ENCODE results near the gene HIVEP2. TPM values are rescaled to one million over a fixed set of nuclear protein-coding genes. Genes with fewer than 3 reads are reported as not detected.
A peak's percentile ranks its signal among the peaks of the same experiment; 100 is the strongest.

The HIVEP2 gene
- total RNA-seq, 2 donors from 2014 or later: 25.8 to 30.8 TPM

GRCh38 chr6:142942238-142942637 lies 2.7 kb downstream of the HIVEP2 start:
- Mint-ChIP-seq H3K27ac (peak overlapping the region; percentile 100), H3K4me1 (ENCODE audit: low read depth) (peaks cover 65% of the 10 kb centered on the region), H3K36me3 (ENCODE audit: insufficient read depth in 2 of 2) (peaks cover 5 to 8% of the 10 kb centered on the region in 2 donors), H3K4me3 (peak overlapping the region; percentile 94 to 98), H3K9me3 (no peaks in the 10 kb centered on the region), H3K27me3 (ENCODE audit: low read depth) (no peaks in the 10 kb centered on the region)
- DNase-seq: no peak
- ATAC-seq (replicated peaks in 1 of 2): no peak

- H3K4me1 Mint-ChIP-seq (ENCODE audit: low read depth): peaks cover 70% of the 10 kb centered on the region
- peak overlapping the region; percentile 94 to 98 for H3K4me3 Mint-ChIP-seq
- DNase-seq (no peak), ATAC-seq (replicated peaks in 1 of 2) (no peak)
- no peaks in the 10 kb centered on the region for H3K9me3 Mint-ChIP-seq
- H3K36me3 Mint-ChIP-seq (ENCODE audit: insufficient read depth in 2 of 2): peaks cover 5 to 11% of the 10 kb centered on the region in 2 donors
- no peaks in the 10 kb centered on the region for H3K27me3 Mint-ChIP-seq (ENCODE audit: low read depth)
- peak overlapping the region; percentile 100 for H3K27ac Mint-ChIP-seq
Observed at GRCh38 chr6:142941018-142941417, 4.0 kb downstream of the HIVEP2 start.

DNA sequence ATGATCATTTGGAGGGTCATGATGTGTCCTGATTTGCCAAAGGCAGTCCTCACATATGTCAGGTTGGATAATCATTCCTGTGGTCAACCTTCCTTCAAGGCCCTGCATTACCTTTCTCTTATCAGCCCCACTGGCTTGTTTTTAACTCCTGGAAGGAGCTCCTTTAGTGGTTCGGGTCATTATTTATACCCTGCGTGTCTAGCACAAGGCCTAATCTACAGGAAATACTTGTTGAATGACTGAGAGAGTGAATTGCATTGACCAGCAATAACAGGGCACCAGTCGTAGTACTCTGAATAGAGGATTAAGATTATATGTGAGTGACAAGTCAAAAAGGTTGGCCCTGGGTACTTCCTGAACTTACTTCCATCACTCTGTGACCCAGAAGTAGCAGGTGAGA lies 4.5 kb downstream of the HIVEP2 start:
- H3K36me3 Mint-ChIP-seq (ENCODE audit: insufficient read depth in 2 of 2): peaks cover 5 to 11% of the 10 kb centered on the region in 2 donors
- peaks cover 75% of the 10 kb centered on the region for H3K4me1 Mint-ChIP-seq (ENCODE audit: low read depth)
- DNase-seq (no peak), ATAC-seq (replicated peaks in 1 of 2) (no peak)
- peak overlapping the region; percentile 94 to 98 for H3K4me3 Mint-ChIP-seq
- H3K27ac Mint-ChIP-seq: peak overlapping the region; percentile 100
- no peaks in the 10 kb centered on the region for H3K9me3 Mint-ChIP-seq
- no peaks in the 10 kb centered on the region for H3K27me3 Mint-ChIP-seq (ENCODE audit: low read depth)

DNA sequence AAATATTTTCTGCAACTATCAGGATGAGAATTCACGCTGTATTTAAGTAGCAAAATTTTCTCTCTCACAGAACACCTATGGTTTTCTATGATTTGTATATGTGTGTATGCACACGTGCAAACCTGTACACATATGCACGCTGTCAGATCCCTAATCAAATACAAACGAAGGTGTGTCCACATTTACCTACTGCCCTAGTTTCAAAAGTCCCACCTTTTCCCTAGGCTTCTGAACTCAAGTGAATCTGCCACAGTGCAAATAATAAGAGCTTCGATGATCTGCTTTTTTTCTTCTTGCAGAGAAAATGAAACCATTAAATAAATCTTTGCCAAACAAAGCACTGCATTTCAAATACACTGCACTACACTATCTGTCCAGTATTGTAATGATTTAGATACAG lies 6.5 kb downstream of the HIVEP2 start:
- peak overlapping the region; percentile 55 to 81 for H3K4me3 Mint-ChIP-seq
- ATAC-seq (replicated peaks in 1 of 2) (no peak), DNase-seq (no peak)
- H3K27me3 Mint-ChIP-seq (ENCODE audit: low read depth): no peaks in the 10 kb centered on the region
- peaks cover 89% of the 10 kb centered on the region for H3K4me1 Mint-ChIP-seq (ENCODE audit: low read depth)
- no peaks in the 10 kb centered on the region for H3K9me3 Mint-ChIP-seq
- H3K27ac Mint-ChIP-seq: peak overlapping the region; percentile 88
- peaks cover 2 to 11% of the 10 kb centered on the region in 2 donors for H3K36me3 Mint-ChIP-seq (ENCODE audit: insufficient read depth in 2 of 2)

DNA sequence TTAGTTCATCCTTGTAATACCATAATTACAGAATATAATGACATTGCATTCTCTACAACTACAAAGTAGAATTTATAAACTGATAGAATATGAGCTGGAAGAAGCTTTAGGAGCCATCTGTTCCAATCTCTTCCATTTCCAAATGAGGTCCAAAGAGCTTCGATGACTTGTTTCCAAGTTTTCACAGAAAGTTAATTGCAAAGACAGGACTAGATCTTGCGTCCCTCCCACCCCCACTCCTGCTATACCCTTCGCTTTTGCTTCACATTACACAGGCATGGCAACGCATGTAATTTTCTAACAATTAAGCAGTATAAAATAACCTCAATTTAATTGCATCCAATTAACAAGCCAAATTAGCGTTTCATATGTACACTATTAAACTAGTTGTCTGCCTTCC lies 7.0 kb downstream of the HIVEP2 start:
- Mint-ChIP-seq H3K9me3 (no peaks in the 10 kb centered on the region), H3K36me3 (ENCODE audit: insufficient read depth in 2 of 2) (peaks cover 2 to 10% of the 10 kb centered on the region in 2 donors), H3K4me1 (ENCODE audit: low read depth) (peaks cover 89% of the 10 kb centered on the region), H3K4me3 (peak overlapping the region; percentile 55 to 81), H3K27me3 (ENCODE audit: low read depth) (no peaks in the 10 kb centered on the region), H3K27ac (peak overlapping the region; percentile 88)
- DNase-seq (no peak), ATAC-seq (replicated peaks in 1 of 2) (no peak)

GRCh38 chr6:142935553-142936517 lies 9.1 kb downstream of the HIVEP2 start:
- Mint-ChIP-seq H3K27ac (peak overlapping the region; percentile 83), H3K9me3 (no peaks in the 10 kb centered on the region), H3K4me3 (peak overlapping the region; percentile 78 to 88), H3K4me1 (ENCODE audit: low read depth) (peaks cover 87% of the 10 kb centered on the region), H3K36me3 (ENCODE audit: insufficient read depth in 2 of 2) (peaks cover 2 to 8% of the 10 kb centered on the region in 2 donors), H3K27me3 (ENCODE audit: low read depth) (no peaks in the 10 kb centered on the region)
- ATAC-seq (replicated peaks in 1 of 2) (peak; percentile 53 to 54), DNase-seq (peak; percentile 35 to 40)

DNA sequence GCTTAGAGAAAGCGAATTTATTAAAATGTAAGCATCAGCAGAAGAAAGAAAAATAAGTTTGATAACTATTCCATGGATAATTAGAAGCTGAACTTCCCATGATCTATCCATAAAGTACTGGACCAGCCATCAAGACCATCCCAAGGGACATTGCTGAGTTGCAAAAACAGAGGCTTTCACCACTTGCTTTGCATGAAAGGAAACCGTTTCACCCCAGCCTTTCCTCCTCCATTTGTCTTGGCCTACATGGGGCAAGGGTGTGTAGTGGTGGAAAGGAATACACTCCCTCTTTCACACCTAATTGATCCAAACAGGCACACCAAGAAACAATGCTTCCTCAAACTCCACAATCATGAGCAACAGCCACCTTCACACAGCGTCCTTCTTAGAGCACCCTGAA lies 10.4 kb downstream of the HIVEP2 start:
- peaks cover 2 to 8% of the 10 kb centered on the region in 2 donors for H3K36me3 Mint-ChIP-seq (ENCODE audit: insufficient read depth in 2 of 2)
- peak overlapping the region; percentile 72 for H3K27ac Mint-ChIP-seq
- H3K9me3 Mint-ChIP-seq: no peaks in the 10 kb centered on the region
- DNase-seq: no peak
- ATAC-seq (replicated peaks in 1 of 2): no peak
- peaks cover 89% of the 10 kb centered on the region for H3K4me1 Mint-ChIP-seq (ENCODE audit: low read depth)
- H3K4me3 Mint-ChIP-seq: peak overlapping the region; percentile 78 to 88
- H3K27me3 Mint-ChIP-seq (ENCODE audit: low read depth): no peaks in the 10 kb centered on the region

DNA sequence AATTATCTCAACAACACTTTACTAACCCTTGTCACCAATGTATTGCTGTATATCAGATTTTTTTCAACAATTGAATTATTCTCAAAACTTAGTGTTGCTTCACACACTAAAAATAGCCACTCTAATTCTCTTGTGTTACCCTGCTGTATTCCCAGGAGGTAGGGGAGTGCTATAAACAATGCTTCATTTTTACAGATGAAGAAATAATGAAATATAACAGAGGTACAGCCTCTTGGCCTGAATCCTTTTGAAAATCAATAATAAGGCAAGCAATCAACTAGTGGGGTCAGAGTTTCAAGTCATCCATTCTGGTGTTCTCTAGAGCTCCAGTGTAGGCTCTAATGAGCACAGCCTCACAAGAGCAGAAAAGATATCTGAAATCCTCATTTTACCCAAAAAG lies 10.9 kb downstream of the HIVEP2 start:
- Mint-ChIP-seq H3K27ac (peak overlapping the region; percentile 72), H3K9me3 (no peaks in the 10 kb centered on the region), H3K36me3 (ENCODE audit: insufficient read depth in 2 of 2) (peaks cover 2 to 8% of the 10 kb centered on the region in 2 donors), H3K27me3 (ENCODE audit: low read depth) (no peaks in the 10 kb centered on the region), H3K4me1 (ENCODE audit: low read depth) (peaks cover 89% of the 10 kb centered on the region), H3K4me3 (peak overlapping the region; percentile 78 to 88)
- DNase-seq: no peak
- no peak for ATAC-seq (replicated peaks in 1 of 2)

- Mint-ChIP-seq H3K4me1 (ENCODE audit: low read depth) (peaks cover 89% of the 10 kb centered on the region), H3K36me3 (ENCODE audit: insufficient read depth in 2 of 2) (peaks cover 2 to 8% of the 10 kb centered on the region in 2 donors), H3K4me3 (peak overlapping the region; percentile 63 to 88), H3K9me3 (no peaks in the 10 kb centered on the region), H3K27me3 (ENCODE audit: low read depth) (no peaks in the 10 kb centered on the region), H3K27ac (peak overlapping the region; percentile 72)
- no peak for DNase-seq
- ATAC-seq (replicated peaks in 1 of 2): no peak
Observed at GRCh38 chr6:142933701-142934100, 11.3 kb downstream of the HIVEP2 start.

DNA sequence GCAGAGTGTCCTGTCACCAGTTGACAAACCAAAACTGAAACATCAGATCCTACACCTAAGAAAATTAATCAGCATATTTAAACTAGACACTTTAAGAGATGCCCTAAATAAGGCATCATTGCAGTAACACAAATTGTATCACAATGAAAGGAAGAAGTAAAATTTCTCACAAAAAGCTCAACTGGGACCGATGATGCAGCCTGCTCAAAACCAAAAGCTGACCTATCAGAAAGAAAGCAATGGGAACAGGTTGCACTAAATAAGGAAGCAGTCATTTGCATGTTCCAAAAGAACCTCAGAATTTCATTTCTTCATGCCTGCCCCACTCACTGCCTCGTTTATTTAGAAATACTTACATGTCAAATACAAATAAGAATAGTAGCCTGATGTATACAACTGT lies 12.1 kb downstream of the HIVEP2 start:
- H3K27ac Mint-ChIP-seq: peak overlapping the region; percentile 72

GRCh38 chr6:142929751-142930358 lies 15.1 kb downstream of the HIVEP2 start:
- Mint-ChIP-seq H3K36me3 (ENCODE audit: insufficient read depth in 2 of 2) (peaks cover 0 to 3% of the 10 kb centered on the region in 2 donors), H3K27me3 (ENCODE audit: low read depth) (no peaks in the 10 kb centered on the region), H3K4me3 (peak overlapping the region; percentile 87 to 93), H3K4me1 (ENCODE audit: low read depth) (peaks cover 87% of the 10 kb centered on the region), H3K27ac (peak overlapping the region; percentile 100), H3K9me3 (no peaks in the 10 kb centered on the region)
- ATAC-seq (replicated peaks in 1 of 2) (peak; percentile 11 to 22), DNase-seq (no peak)

More for the DNA sequence above, 12.1 kb downstream of the HIVEP2 start:
- peaks cover 84% of the 10 kb centered on the region for H3K4me1 Mint-ChIP-seq (ENCODE audit: low read depth)
- H3K4me3 Mint-ChIP-seq: peak overlapping the region; percentile 63 to 88
- DNase-seq: no peak
- peaks cover 3 to 8% of the 10 kb centered on the region in 2 donors for H3K36me3 Mint-ChIP-seq (ENCODE audit: insufficient read depth in 2 of 2)
- ATAC-seq (replicated peaks in 1 of 2): peak; percentile 14 to 24
- no peaks in the 10 kb centered on the region for H3K9me3 Mint-ChIP-seq
- H3K27me3 Mint-ChIP-seq (ENCODE audit: low read depth): no peaks in the 10 kb centered on the region

- Mint-ChIP-seq H3K4me3 (peak overlapping the region; percentile 87 to 93), H3K9me3 (no peaks in the 10 kb centered on the region), H3K27me3 (ENCODE audit: low read depth) (no peaks in the 10 kb centered on the region), H3K27ac (peak overlapping the region; percentile 100), H3K36me3 (ENCODE audit: insufficient read depth in 2 of 2) (peaks cover 2 to 3% of the 10 kb centered on the region in 2 donors), H3K4me1 (ENCODE audit: low read depth) (peaks cover 74% of the 10 kb centered on the region)
- DNase-seq (no peak), ATAC-seq (replicated peaks in 1 of 2) (peak in 1 of 2 donors; percentile 27)
Observed at GRCh38 chr6:142927904-142928303, 17.1 kb downstream of the HIVEP2 start.

- Mint-ChIP-seq H3K4me3 (peak overlapping the region; percentile 87 to 93), H3K9me3 (no peaks in the 10 kb centered on the region), H3K36me3 (ENCODE audit: insufficient read depth in 2 of 2) (peaks cover 2 to 3% of the 10 kb centered on the region in 2 donors), H3K4me1 (ENCODE audit: low read depth) (peaks cover 67% of the 10 kb centered on the region), H3K27me3 (ENCODE audit: low read depth) (no peaks in the 10 kb centered on the region), H3K27ac (peak overlapping the region; percentile 100)
- DNase-seq (no peak), ATAC-seq (replicated peaks in 1 of 2) (no peak)
Observed at GRCh38 chr6:142927271-142927580, 17.8 kb downstream of the HIVEP2 start.

Data from activated T-cell treated with anti-CD3 and anti-CD28 coated beads, Interleukin-2, amount 50 U/mL, for 72 hours (primary cell).